HepG2 (cell line): ENCODE measurements around the gene SCAF11. TPM values are rescaled to one million over a fixed set of nuclear protein-coding genes. Genes with fewer than 3 reads are reported as not detected.
A peak's percentile ranks its signal among the peaks of the same experiment; 100 is the strongest.

Experiments used
- DNMT3B ChIP-seq: conservative IDR thresholded peaks from 2 replicates; pipeline ENCODE4 v1.6.1; 2016; ENCODE audit warnings: missing biosample characterization, control low read depth
- FOSL2 ChIP-seq: sonication (generic); formaldehyde crosslinking; IDR thresholded peaks from 2 replicates; pipeline ENCODE4 v1.4.0; 2020; ENCODE audit warnings: missing genetic modification reagents
- FOXC1 ChIP-seq: sonication (generic); formaldehyde crosslinking; IDR thresholded peaks from 2 replicates; pipeline ENCODE4 v1.8.0; 2022; ENCODE audit warnings: mild to moderate bottlenecking, missing genetic modification reagents, borderline replicate concordance
- HES4 ChIP-seq: sonication (generic); formaldehyde crosslinking; IDR thresholded peaks from 2 replicates; pipeline ENCODE4 v1.9.0; 2021; ENCODE audit warnings: mild to moderate bottlenecking, missing genetic modification reagents, borderline replicate concordance
- HNRNPK ChIP-seq: fragments of 200-400 bp; formaldehyde crosslinking; IDR thresholded peaks from 2 replicates; pipeline ENCODE4 v1.6.1; 2018; ENCODE audit warnings: low read length, low read depth, moderate library complexity, mild to moderate bottlenecking; ENCODE audit not compliant: poor library complexity, severe bottlenecking
- IRX3 ChIP-seq: sonication (generic); formaldehyde crosslinking; IDR thresholded peaks from 2 replicates; pipeline ENCODE4 v1.8.1; 2023; ENCODE audit warnings: mild to moderate bottlenecking, low read depth, missing genetic modification reagents, borderline replicate concordance
- MEF2D ChIP-seq: sonication (generic); formaldehyde crosslinking; IDR thresholded peaks from 2 replicates; pipeline ENCODE4 v1.5.1; 2020; ENCODE audit warnings: mild to moderate bottlenecking, missing genetic modification reagents
- NCOA1 ChIP-seq: sonication (generic); formaldehyde crosslinking; IDR thresholded peaks from 2 replicates; pipeline ENCODE4 v1.9.0; 2021; ENCODE audit warnings: missing genetic modification reagents
- NR2C2 ChIP-seq: sonication (generic); formaldehyde crosslinking; IDR thresholded peaks from 2 replicates; pipeline ENCODE4 v1.4.0; 2020; ENCODE audit warnings: missing genetic modification reagents, mild to moderate bottlenecking, moderate library complexity, borderline replicate concordance
- RBM39 ChIP-seq: fragments of 200-400 bp; formaldehyde crosslinking; IDR thresholded peaks from one replicate; pipeline ENCODE4 v1.6.1; 2018; ENCODE audit warnings: antibody characterized with exemption, mild to moderate bottlenecking, low read depth, low read length; ENCODE audit not compliant: poor library complexity, severe bottlenecking
- TEAD3 ChIP-seq: optimal IDR thresholded peaks from 2 replicates; pipeline ENCODE3; 2016; ENCODE audit warnings: borderline replicate concordance
- TRIM24 ChIP-seq: sonication (generic); formaldehyde crosslinking; IDR thresholded peaks from 2 replicates; pipeline ENCODE4 v1.8.0; 2022; ENCODE audit warnings: mild to moderate bottlenecking, missing genetic modification reagents
- ZC3H4 ChIP-seq: sonication (generic); formaldehyde crosslinking; IDR thresholded peaks from 2 replicates; pipeline ENCODE4 v1.4.0; 2020; ENCODE audit warnings: missing genetic modification reagents, borderline replicate concordance
- ZKSCAN8 ChIP-seq: IDR thresholded peaks from 2 replicates; pipeline ENCODE4 v1.6.1; 2016; ENCODE audit warnings: borderline replicate concordance, missing genetic modification reagents, missing compliant biosample characterization
- ZNF121 ChIP-seq: sonication (generic); formaldehyde crosslinking; IDR thresholded peaks from 2 replicates; pipeline ENCODE4 v1.5.0; 2020; ENCODE audit warnings: mild to moderate bottlenecking, missing genetic modification reagents
- ZNF720 ChIP-seq: sonication (generic); formaldehyde crosslinking; IDR thresholded peaks from 2 replicates; pipeline ENCODE4 v1.4.0; 2020; ENCODE audit warnings: missing genetic modification reagents
- ZNF775 ChIP-seq: sonication (generic); formaldehyde crosslinking; IDR thresholded peaks from 2 replicates; pipeline ENCODE4 v1.4.0; 2020; ENCODE audit warnings: missing genetic modification reagents, mild to moderate bottlenecking, moderate library complexity, borderline replicate concordance
- polyA plus RNA-seq, 8 experiments: library from polyadenylated mRNA; depleted of rRNA in 3 of 8; stranded (reverse) in 7 of 8; unstranded in 1 of 8; fragments of >200 nt; fragmentation: Illumina TruSeq in 4 of 8; extraction: Trizol in 4 of 8; gene quantifications; 2 replicates each; pipeline versions ENCODE4 v1.2.1 to v1.2.3, GENCODE V29; 2011 to 2016; ENCODE audit warnings: low read depth in 4 of 8, missing spikeins in 1 of 8, mixed read lengths in 1 of 8; ENCODE audit not compliant: insufficient read depth in 1 of 8
- total RNA-seq, 5 experiments: library from RNA; depleted of rRNA; stranded (reverse); fragments of >200 nt; fragmentation: Illumina TruSeq; extraction: Trizol; gene quantifications; 2 replicates each; pipeline ENCODE4 v1.2.3, GENCODE V29; 2016; ENCODE audit warnings: low read depth in 1 of 5
- TF ChIP-seq, protein P1 (sequence below): sonication (generic); formaldehyde crosslinking; IDR thresholded peaks from 2 replicates; pipeline ENCODE4 v1.8.0; 2023; ENCODE audit warnings: mild to moderate bottlenecking, missing genetic modification reagents
- TF ChIP-seq, protein P2 (sequence below): sonication (generic); formaldehyde crosslinking; IDR thresholded peaks from 2 replicates; pipeline ENCODE4 v1.4.0; 2020; ENCODE audit warnings: missing genetic modification reagents, borderline replicate concordance
- TF ChIP-seq, protein P3 (sequence below): sonication (generic); formaldehyde crosslinking; IDR thresholded peaks from 2 replicates; pipeline ENCODE4 v1.4.0; 2020; ENCODE audit warnings: missing genetic modification reagents
- TF ChIP-seq, protein P4 (sequence below): sonication (generic); formaldehyde crosslinking; IDR thresholded peaks from 2 replicates; pipeline ENCODE4 v1.5.0; 2020; ENCODE audit warnings: mild to moderate bottlenecking, missing genetic modification reagents, borderline replicate concordance

SCAF11 gene
- total and polyA plus RNA-seq, 2 of the 13 experiments (the other 11 are each of a cell fraction or from before 2014, with no cell fraction given): 26.9 to 38.3 TPM

DNA sequence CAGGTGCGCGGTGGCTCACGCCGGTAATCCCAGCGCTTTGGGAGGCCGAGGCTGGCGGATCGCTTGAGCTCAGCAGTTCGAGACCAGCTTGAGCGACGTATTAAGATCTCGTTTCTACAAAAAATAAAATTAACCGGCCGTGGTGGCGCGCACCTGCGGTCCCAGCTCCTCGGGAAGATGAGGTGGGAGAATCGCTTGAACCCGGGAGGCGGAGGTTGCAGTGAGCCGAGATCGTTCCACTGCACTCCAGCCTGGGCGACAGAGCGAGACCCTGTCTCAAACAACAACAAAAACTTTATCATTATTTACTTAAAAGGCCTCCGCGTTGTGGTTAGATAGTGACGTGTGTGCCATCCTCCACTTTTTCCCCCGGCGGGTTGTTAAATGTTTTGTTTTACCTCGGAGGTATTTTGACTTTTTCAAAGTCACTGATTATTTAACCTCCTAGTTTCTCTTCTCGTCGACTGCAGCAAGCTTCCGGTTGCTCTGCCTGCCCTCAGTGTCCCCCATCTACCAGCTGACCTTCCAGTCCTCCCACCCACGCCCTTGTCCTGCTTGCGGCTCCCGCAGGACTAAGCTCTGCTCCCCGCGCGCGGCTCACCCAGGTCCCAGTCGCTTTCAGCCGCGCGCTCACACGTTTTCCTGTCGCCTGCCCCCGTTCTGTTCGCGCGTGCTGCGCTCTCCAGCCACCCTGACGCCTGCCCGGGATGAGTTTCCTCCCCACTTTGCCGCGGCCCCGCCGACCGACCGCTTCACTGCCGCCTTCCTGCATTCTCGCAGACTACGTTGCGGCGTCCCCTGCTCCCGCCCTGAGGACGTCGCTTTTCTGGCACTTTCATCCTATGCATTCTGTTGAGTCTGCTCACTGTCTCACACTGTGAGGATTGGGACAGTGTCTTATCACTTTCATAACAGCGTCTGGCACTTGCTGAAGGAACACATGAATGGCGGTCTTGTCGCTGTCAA is 1.2 kb upstream of the SCAF11 start (continued):
- no peak for TF ChIP-seq HES4 (CRISPR knock-in tag)
- no peak; the same call in 1 of the 2 replicates for TF ChIP-seq IRX3 (CRISPR knock-in tag)
- TF ChIP-seq, protein P1, sequence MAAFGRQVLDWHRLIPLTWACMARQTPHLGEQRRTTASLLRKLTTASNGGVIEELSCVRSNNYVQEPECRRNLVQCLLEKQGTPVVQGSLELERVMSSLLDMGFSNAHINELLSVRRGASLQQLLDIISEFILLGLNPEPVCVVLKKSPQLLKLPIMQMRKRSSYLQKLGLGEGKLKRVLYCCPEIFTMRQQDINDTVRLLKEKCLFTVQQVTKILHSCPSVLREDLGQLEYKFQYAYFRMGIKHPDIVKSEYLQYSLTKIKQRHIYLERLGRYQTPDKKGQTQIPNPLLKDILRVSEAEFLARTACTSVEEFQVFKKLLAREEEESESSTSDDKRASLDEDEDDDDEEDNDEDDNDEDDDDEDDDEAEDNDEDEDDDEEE (CRISPR knock-in tag): no peak
- TF ChIP-seq ZNF720 (CRISPR knock-in tag): no peak
- TF ChIP-seq NR2C2 (CRISPR knock-in tag): peak; percentile 55; the same call in 1 of the 2 replicates
- peak; percentile 48; the same call in 1 of the 2 replicates for TF ChIP-seq ZNF121 (CRISPR knock-in tag)
- TF ChIP-seq FOSL2 (CRISPR knock-in tag): peak; percentile 66
- TF ChIP-seq, protein P2, sequence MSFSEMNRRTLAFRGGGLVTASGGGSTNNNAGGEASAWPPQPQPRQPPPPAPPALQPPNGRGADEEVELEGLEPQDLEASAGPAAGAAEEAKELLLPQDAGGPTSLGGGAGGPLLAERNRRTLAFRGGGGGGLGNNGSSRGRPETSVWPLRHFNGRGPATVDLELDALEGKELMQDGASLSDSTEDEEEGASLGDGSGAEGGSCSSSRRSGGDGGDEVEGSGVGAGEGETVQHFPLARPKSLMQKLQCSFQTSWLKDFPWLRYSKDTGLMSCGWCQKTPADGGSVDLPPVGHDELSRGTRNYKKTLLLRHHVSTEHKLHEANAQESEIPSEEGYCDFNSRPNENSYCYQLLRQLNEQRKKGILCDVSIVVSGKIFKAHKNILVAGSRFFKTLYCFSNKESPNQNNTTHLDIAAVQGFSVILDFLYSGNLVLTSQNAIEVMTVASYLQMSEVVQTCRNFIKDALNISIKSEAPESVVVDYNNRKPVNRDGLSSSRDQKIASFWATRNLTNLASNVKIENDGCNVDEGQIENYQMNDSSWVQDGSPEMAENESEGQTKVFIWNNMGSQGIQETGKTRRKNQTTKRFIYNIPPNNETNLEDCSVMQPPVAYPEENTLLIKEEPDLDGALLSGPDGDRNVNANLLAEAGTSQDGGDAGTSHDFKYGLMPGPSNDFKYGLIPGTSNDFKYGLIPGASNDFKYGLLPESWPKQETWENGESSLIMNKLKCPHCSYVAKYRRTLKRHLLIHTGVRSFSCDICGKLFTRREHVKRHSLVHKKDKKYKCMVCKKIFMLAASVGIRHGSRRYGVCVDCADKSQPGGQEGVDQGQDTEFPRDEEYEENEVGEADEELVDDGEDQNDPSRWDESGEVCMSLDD (CRISPR knock-in tag): peak; percentile 75; the same call in 1 of the 2 replicates
- no peak for TF ChIP-seq ZNF775 (CRISPR knock-in tag)
- no peak for TF ChIP-seq TRIM24 (CRISPR knock-in tag)
- TF ChIP-seq ZC3H4: peak; percentile 95
- TF ChIP-seq, protein P3, sequence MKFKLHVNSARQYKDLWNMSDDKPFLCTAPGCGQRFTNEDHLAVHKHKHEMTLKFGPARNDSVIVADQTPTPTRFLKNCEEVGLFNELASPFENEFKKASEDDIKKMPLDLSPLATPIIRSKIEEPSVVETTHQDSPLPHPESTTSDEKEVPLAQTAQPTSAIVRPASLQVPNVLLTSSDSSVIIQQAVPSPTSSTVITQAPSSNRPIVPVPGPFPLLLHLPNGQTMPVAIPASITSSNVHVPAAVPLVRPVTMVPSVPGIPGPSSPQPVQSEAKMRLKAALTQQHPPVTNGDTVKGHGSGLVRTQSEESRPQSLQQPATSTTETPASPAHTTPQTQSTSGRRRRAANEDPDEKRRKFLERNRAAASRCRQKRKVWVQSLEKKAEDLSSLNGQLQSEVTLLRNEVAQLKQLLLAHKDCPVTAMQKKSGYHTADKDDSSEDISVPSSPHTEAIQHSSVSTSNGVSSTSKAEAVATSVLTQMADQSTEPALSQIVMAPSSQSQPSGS (CRISPR knock-in tag): peak; percentile 75
- TF ChIP-seq ZKSCAN8: peak; percentile 40; the same call in 1 of the 2 replicates
- TF ChIP-seq TEAD3: peak; percentile 74
- peak; percentile 81; the same call in 1 of the 2 replicates for TF ChIP-seq FOXC1 (CRISPR knock-in tag)
- peak; percentile 64; the same call in 1 of the 2 replicates for TF ChIP-seq NCOA1
- TF ChIP-seq, protein P4, sequence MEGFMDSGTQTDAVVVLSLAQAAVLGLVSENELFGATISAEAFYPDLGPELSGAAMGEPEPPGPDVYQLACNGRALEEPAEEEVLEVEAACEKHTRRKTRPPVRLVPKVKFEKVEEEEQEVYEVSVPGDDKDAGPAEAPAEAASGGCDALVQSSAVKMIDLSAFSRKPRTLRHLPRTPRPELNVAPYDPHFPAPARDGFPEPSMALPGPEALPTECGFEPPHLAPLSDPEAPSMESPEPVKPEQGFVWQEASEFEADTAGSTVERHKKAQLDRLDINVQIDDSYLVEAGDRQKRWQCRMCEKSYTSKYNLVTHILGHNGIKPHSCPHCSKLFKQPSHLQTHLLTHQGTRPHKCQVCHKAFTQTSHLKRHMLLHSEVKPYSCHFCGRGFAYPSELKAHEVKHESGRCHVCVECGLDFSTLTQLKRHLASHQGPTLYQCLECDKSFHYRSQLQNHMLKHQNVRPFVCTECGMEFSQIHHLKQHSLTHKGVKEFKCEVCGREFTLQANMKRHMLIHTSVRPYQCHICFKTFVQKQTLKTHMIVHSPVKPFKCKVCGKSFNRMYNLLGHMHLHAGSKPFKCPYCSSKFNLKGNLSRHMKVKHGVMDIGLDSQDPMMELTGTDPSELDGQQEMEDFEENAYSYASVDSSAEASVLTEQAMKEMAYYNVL (CRISPR knock-in tag): no peak
- peak; percentile 66 for TF ChIP-seq RBM39
- peak; percentile 72 for TF ChIP-seq HNRNPK
- TF ChIP-seq DNMT3B (CRISPR knock-in tag): peak; percentile 93
- peak; percentile 47 for TF ChIP-seq MEF2D
